Stimulated activated CD4-positive, alpha-beta T cell treated with anti-CD3 and anti-CD28 coated beads, Interleukin-15, amount 100 ng/mL, for 1 hour (primary cell): Measurements from ENCODE around the gene TRPM5.

Experiments
- DNase-seq, 2 donors: peaks; one replicate each; pipeline ENCODE4 v3.0.0-alpha.2; 2020; ENCODE audit warnings: low read depth in 1 of 2, low spot score in 1 of 2

TRPM5 gene

GRCh38 chr11:2440646-2441045 lies 3.7 kb downstream of the TRPM5 start:
- no peak for DNase-seq

- no peak for DNase-seq
These were observed 4.5 kb downstream of the TRPM5 start for GRCh38 chr11:2439820-2440219.

GRCh38 chr11:2437516-2437915 lies 6.8 kb downstream of the TRPM5 start:
- no peak for DNase-seq

GRCh38 chr11:2436521-2437031 lies 7.7 kb downstream of the TRPM5 start:
- DNase-seq = no peak

- DNase-seq = no peak
These were observed 8.2 kb downstream of the TRPM5 start for GRCh38 chr11:2436013-2436520.

GRCh38 chr11:2435288-2436012 lies 8.9 kb downstream of the TRPM5 start:
- no peak for DNase-seq

- DNase-seq = no peak
These were observed 9.6 kb downstream of the TRPM5 start for GRCh38 chr11:2434506-2435255.

GRCh38 chr11:2434008-2434407 lies 10.3 kb downstream of the TRPM5 start:
- DNase-seq = no peak

GRCh38 chr11:2433106-2433925 lies 11.0 kb downstream of the TRPM5 start:
- DNase-seq = no peak

- DNase-seq = no peak
These were observed 11.7 kb downstream of the TRPM5 start for GRCh38 chr11:2432628-2433071.

GRCh38 chr11:2432171-2432621 lies 12.1 kb downstream of the TRPM5 start:
- DNase-seq = no peak

- no peak for DNase-seq
These were observed 12.9 kb downstream of the TRPM5 start for GRCh38 chr11:2431395-2431794.

- DNase-seq = peak; percentile 77 to 79
These were observed 16.0 kb downstream of the TRPM5 start for GRCh38 chr11:2428322-2428795.

GRCh38 chr11:2427721-2428321 lies 16.5 kb downstream of the TRPM5 start:
- DNase-seq = no peak

- DNase-seq = no peak
These were observed 17.3 kb downstream of the TRPM5 start for GRCh38 chr11:2426826-2427521.

- no peak for DNase-seq
These were observed 18.1 kb downstream of the TRPM5 start for GRCh38 chr11:2426221-2426620.

- no peak for DNase-seq
These were observed 18.8 kb downstream of the TRPM5 start for GRCh38 chr11:2425506-2425905.

GRCh38 chr11:2424811-2425495 lies 19.4 kb downstream of the TRPM5 start:
- DNase-seq = no peak
